Natural killer cell treated with Interleukin-12 subunit alpha and Interleukin-12 subunit beta and Interleukin-15 and Interleukin-18, amount 100 ng/mL, for 72 hours (primary cell): ENCODE data around the gene GORASP2. TPM values are rescaled to one million over a fixed set of nuclear protein-coding genes. Genes with fewer than 3 reads are reported as not detected.

Experiments
- ATAC-seq, 2 donors: fragments of 150-1000 bp; cut with Tn5 transposase in 1 of 2; sonication (Bioruptor Pico), chemical (Tn5 transposase) in 1 of 2; 2 replicates each; pipeline ENCODE4 v1.10.0; 2021
- DNase-seq: peaks from one replicate; pipeline ENCODE4 v3.0.0; 2022; ENCODE audit warnings: low spot score
- H3K27ac Mint-ChIP-seq, 2 donors: 1 replicate in 1 of 2; 2 replicates in 1 of 2; pipeline ENCODE4 v1.8.0; 2022; ENCODE audit warnings: mixed read lengths in 2 of 2, mild to moderate bottlenecking in 1 of 2, moderate library complexity in 1 of 2
- H3K27me3 Mint-ChIP-seq, 2 donors: 1 replicate in 1 of 2; 2 replicates in 1 of 2; pipeline ENCODE4 v1.8.0; 2022; ENCODE audit warnings: mixed read lengths in 2 of 2
- H3K36me3 Mint-ChIP-seq: one replicate; pipeline ENCODE4 v1.8.0; 2022; ENCODE audit warnings: mixed read lengths
- H3K4me1 Mint-ChIP-seq, 2 donors: 1 replicate in 1 of 2; 2 replicates in 1 of 2; pipeline ENCODE4 v1.8.0; 2022; ENCODE audit warnings: low read depth in 2 of 2, mixed read lengths in 2 of 2, mild to moderate bottlenecking in 1 of 2
- H3K4me3 Mint-ChIP-seq: one replicate; pipeline ENCODE4 v1.8.0; 2022; ENCODE audit warnings: mixed read lengths
- H3K9me3 Mint-ChIP-seq: 2 replicates; pipeline ENCODE4 v1.8.0; 2022; ENCODE audit warnings: mixed read lengths
- total RNA-seq, 2 donors: library from RNA; stranded (reverse); gene quantifications; one replicate each; pipeline ENCODE4 v1.2.3, GENCODE V29; 2022

Gene GORASP2
- 10 to 100 TPM; 64.3 to 99.0 TPM for total RNA-seq

- DNase-seq (peak; percentile 98), ATAC-seq (peak; percentile 96 to 97)
- Mint-ChIP-seq H3K27ac (peak within 1 kb of the TSS; percentile 83 to 97), H3K27me3 (no peaks in the 10 kb centered on the region), H3K4me1 (peaks cover 23 to 37% of the 10 kb centered on the region in 2 donors), H3K36me3 (peaks cover 11% of the 10 kb centered on the region), H3K9me3 (no peaks in the 10 kb centered on the region), H3K4me3 (peak within 1 kb of the TSS; percentile 99)
These were observed at the start of gene GORASP2 for GRCh38 chr2:170928824-170929685. Gene GORASP2 (plus strand): TSS chr2:170929253. CDS start chr2:170929341, 88 bp downstream.

GRCh38 chr2:170881840-170882239, 47.2 kb upstream of the GORASP2 start:
- H3K9me3 Mint-ChIP-seq = no peaks in the 10 kb centered on the region
- H3K4me3 Mint-ChIP-seq = no peak overlapping the region
- DNase-seq (no peak), ATAC-seq (no peak)
- H3K4me1 Mint-ChIP-seq = peaks cover 8 to 9% of the 10 kb centered on the region in 2 donors
- no peaks in the 10 kb centered on the region for H3K36me3 Mint-ChIP-seq
- H3K27ac Mint-ChIP-seq = no peak overlapping the region
- peaks cover 17 to 40% of the 10 kb centered on the region in 2 donors for H3K27me3 Mint-ChIP-seq

GRCh38 chr2:170882758-170883157, 46.3 kb upstream of the GORASP2 start:
- Mint-ChIP-seq H3K36me3 (no peaks in the 10 kb centered on the region), H3K9me3 (no peaks in the 10 kb centered on the region), H3K4me1 (peaks cover 8 to 9% of the 10 kb centered on the region in 2 donors), H3K27me3 (peaks cover 17 to 40% of the 10 kb centered on the region in 2 donors), H3K27ac (no peak overlapping the region), H3K4me3 (no peak overlapping the region)
- DNase-seq = no peak
- ATAC-seq = no peak

- DNase-seq (no peak), ATAC-seq (no peak)
- H3K9me3 Mint-ChIP-seq = no peaks in the 10 kb centered on the region
- no peak overlapping the region for H3K27ac Mint-ChIP-seq
- H3K36me3 Mint-ChIP-seq = no peaks in the 10 kb centered on the region
- peaks cover under 1 to 1% of the 10 kb centered on the region in 2 donors for H3K4me1 Mint-ChIP-seq
- no peak overlapping the region for H3K4me3 Mint-ChIP-seq
- peaks cover 17 to 40% of the 10 kb centered on the region in 2 donors for H3K27me3 Mint-ChIP-seq
These were observed 45.4 kb upstream of the GORASP2 start for GRCh38 chr2:170883683-170884082.

GRCh38 chr2:170885130-170885791, 43.8 kb upstream of the GORASP2 start:
- DNase-seq = no peak
- Mint-ChIP-seq H3K27me3 (peaks cover 18 to 47% of the 10 kb centered on the region in 2 donors), H3K36me3 (no peaks in the 10 kb centered on the region), H3K27ac (no peak overlapping the region), H3K4me1 (no peaks in the 10 kb centered on the region), H3K9me3 (no peaks in the 10 kb centered on the region), H3K4me3 (no peak overlapping the region)
- ATAC-seq = peak in 1 of 2 donors; percentile 11

- ATAC-seq (no peak), DNase-seq (no peak)
- no peaks in the 10 kb centered on the region for H3K36me3 Mint-ChIP-seq
- H3K4me1 Mint-ChIP-seq = no peaks in the 10 kb centered on the region
- no peak overlapping the region for H3K27ac Mint-ChIP-seq
- H3K27me3 Mint-ChIP-seq = peaks cover 19 to 46% of the 10 kb centered on the region in 2 donors
- H3K9me3 Mint-ChIP-seq = no peaks in the 10 kb centered on the region
- H3K4me3 Mint-ChIP-seq = no peak overlapping the region
These were observed 42.7 kb upstream of the GORASP2 start for GRCh38 chr2:170886386-170886785.

GRCh38 chr2:170887496-170887895, 41.6 kb upstream of the GORASP2 start:
- Mint-ChIP-seq H3K4me3 (no peak overlapping the region), H3K36me3 (no peaks in the 10 kb centered on the region), H3K27me3 (peaks cover 18 to 37% of the 10 kb centered on the region in 2 donors), H3K9me3 (no peaks in the 10 kb centered on the region), H3K27ac (no peak overlapping the region), H3K4me1 (no peaks in the 10 kb centered on the region)
- no peak for ATAC-seq
- DNase-seq = no peak

GRCh38 chr2:170887896-170888295, 41.2 kb upstream of the GORASP2 start:
- no peak overlapping the region for H3K27ac Mint-ChIP-seq

GRCh38 chr2:170891893-170892292, 37.2 kb upstream of the GORASP2 start:
- Mint-ChIP-seq H3K4me3 (no peak overlapping the region), H3K9me3 (no peaks in the 10 kb centered on the region), H3K36me3 (no peaks in the 10 kb centered on the region), H3K27me3 (peaks cover 11 to 14% of the 10 kb centered on the region in 2 donors), H3K27ac (no peak overlapping the region), H3K4me1 (no peaks in the 10 kb centered on the region)
- no peak for DNase-seq
- no peak for ATAC-seq

More at GRCh38 chr2:170887896-170888295, 41.2 kb upstream of the GORASP2 start:
- ATAC-seq = no peak
- Mint-ChIP-seq H3K27me3 (peaks cover 16 to 33% of the 10 kb centered on the region in 2 donors), H3K9me3 (no peaks in the 10 kb centered on the region), H3K36me3 (no peaks in the 10 kb centered on the region), H3K4me1 (no peaks in the 10 kb centered on the region), H3K4me3 (no peak overlapping the region)
- DNase-seq = no peak

- H3K4me1 Mint-ChIP-seq = no peaks in the 10 kb centered on the region
- no peak overlapping the region for H3K4me3 Mint-ChIP-seq
- ATAC-seq (no peak), DNase-seq (no peak)
- peaks cover 11 to 18% of the 10 kb centered on the region in 2 donors for H3K27me3 Mint-ChIP-seq
- H3K27ac Mint-ChIP-seq = no peak overlapping the region
- no peaks in the 10 kb centered on the region for H3K36me3 Mint-ChIP-seq
- no peaks in the 10 kb centered on the region for H3K9me3 Mint-ChIP-seq
These were observed 36.6 kb upstream of the GORASP2 start for GRCh38 chr2:170892391-170892951.

GRCh38 chr2:170895023-170895757, 33.9 kb upstream of the GORASP2 start:
- DNase-seq = no peak
- no peaks in the 10 kb centered on the region for H3K4me1 Mint-ChIP-seq
- no peak for ATAC-seq
- no peak overlapping the region for H3K27ac Mint-ChIP-seq
- no peaks in the 10 kb centered on the region for H3K9me3 Mint-ChIP-seq
- no peaks in the 10 kb centered on the region for H3K36me3 Mint-ChIP-seq
- no peak overlapping the region for H3K4me3 Mint-ChIP-seq
- peaks cover 13 to 21% of the 10 kb centered on the region in 2 donors for H3K27me3 Mint-ChIP-seq

GRCh38 chr2:170896622-170897021, 32.4 kb upstream of the GORASP2 start:
- Mint-ChIP-seq H3K4me3 (no peak overlapping the region), H3K27ac (no peak overlapping the region), H3K36me3 (no peaks in the 10 kb centered on the region), H3K9me3 (no peaks in the 10 kb centered on the region), H3K27me3 (peaks cover 10 to 23% of the 10 kb centered on the region in 2 donors), H3K4me1 (no peaks in the 10 kb centered on the region)
- ATAC-seq (no peak), DNase-seq (no peak)

- Mint-ChIP-seq H3K27me3 (peaks cover 10 to 27% of the 10 kb centered on the region in 2 donors), H3K4me1 (no peaks in the 10 kb centered on the region)
- DNase-seq = no peak
These were observed 31.9 kb upstream of the GORASP2 start for GRCh38 chr2:170897108-170897507.

More at GRCh38 chr2:170897108-170897507, 31.9 kb upstream of the GORASP2 start:
- Mint-ChIP-seq H3K27ac (no peak overlapping the region), H3K4me3 (no peak overlapping the region), H3K36me3 (no peaks in the 10 kb centered on the region), H3K9me3 (no peaks in the 10 kb centered on the region)
- no peak for ATAC-seq
